Measurements from ENCODE around the gene SERF2. TPM values are rescaled to one million over a fixed set of nuclear protein-coding genes. Genes with fewer than 3 reads are reported as not detected.

SERF2 gene
- total and polyA plus RNA-seq, 2 of the 13 experiments (the other 11 are each of a cell fraction or from before 2014, with no cell fraction given), result 811 to 1,257 TPM

DNA sequence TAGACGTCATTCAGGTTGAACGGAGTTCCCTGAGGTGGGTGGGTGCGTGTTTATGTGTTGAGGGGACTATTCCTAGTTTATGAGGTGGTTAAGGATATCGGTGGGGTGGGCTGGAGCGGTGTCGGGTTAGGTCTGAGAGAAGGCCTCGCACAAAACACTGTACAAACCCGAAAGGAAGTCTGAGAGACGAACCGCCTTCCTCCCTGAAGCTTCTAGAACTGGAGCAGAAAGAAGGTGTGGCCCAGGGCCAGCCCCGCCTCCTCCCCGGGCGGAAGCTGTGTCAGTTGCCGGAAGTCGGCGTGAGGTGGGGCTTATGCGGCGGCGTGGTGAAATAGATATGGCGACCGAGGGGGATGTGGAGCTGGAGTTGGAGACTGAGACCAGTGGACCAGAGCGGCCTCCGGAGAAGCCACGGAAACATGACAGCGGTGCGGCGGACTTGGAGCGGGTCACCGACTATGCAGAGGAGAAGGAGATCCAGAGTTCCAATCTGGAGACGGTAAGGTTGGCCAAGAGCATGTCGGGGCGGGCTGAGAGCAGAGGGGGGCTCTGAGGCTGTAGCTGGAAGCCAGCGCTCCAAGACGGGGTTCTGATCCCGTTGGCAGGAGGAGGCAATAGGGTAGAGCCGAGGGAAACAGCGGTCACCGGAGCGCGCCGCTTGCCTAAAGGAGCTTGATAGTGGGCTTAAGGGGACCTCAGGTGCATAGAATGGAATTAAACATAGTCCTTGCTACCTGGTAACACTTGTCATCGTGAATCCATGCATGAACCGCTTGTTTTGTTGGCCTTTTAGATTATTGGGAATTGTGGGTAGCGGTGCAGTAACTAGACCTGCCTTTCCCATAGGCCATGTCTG is 8.4 kb downstream of the SERF2 start, which contains the start of gene HYPK:
TSS of gene HYPK (plus strand) at position 314 of the 856 bp plus-strand sequence. CDS start at position 338, 24 bp downstream.
- ChIA-PET POLR2A (interaction anchor here (0.8 to 2.9 kb wide), 10 partner anchors 8 to 627 kb away, joined by 3 to 30 read pairs (median 4); partner anchors contain the start of genes CTDSPL2, ELL3, MFAP1 and PDIA3), CTCF (ENCODE audit: low intra/inter-chr PET ratio, low total read pairs) (no interaction called here)
- Histone ChIP-seq H3K27me3 (ENCODE audit: control insufficient read depth in 1 of 2, insufficient read depth in 2 of 2, low read length in 2 of 2) (no peaks in the 10 kb centered on the region; a peak in 1 of 5 replicates), H3K4me1 (ENCODE audit: insufficient read depth, low read length) (peaks cover 49% of the 10 kb centered on the region), H3K9ac (ENCODE audit: insufficient read depth, low read depth, low read length) (peak within 1 kb of the TSS; percentile 91), H3K27ac (ENCODE audit: extremely low read length, insufficient read depth, low read length) (peak within 1 kb of the TSS; percentile 71), H4K20me1 (ENCODE audit: insufficient read depth, low read length) (peaks cover 4% of the 10 kb centered on the region; the same call in 1 of the 2 replicates), H3K9me3 (ENCODE audit: low read length) (no peaks in the 10 kb centered on the region), H3K4me2 (ENCODE audit: low read depth, low read length) (peak within 1 kb of the TSS; percentile 74), H3K36me3 (replicated peaks in 1 of 2; ENCODE audit: control insufficient read depth in 1 of 2, insufficient read depth in 2 of 2, low read length in 2 of 2) (peaks cover under 1 to 28% of the 10 kb centered on the region in 2 experiments; a peak in 4 of 5 replicates), H3K4me3 (replicated peaks in 1 of 3; ENCODE audit: insufficient read depth in 1 of 3, low read depth in 2 of 3, low read length in 3 of 3) (peak within 1 kb of the TSS; percentile 80 to 94 (median 82)), H2AFZ (ENCODE audit: low read length) (no peak within 1 kb of the TSS), H3K79me2 (ENCODE audit: insufficient read depth, low read length) (peaks cover 15% of the 10 kb centered on the region)
- BruUV-seq (replicated peaks), result TSS peak; percentile 15
- WGBS (ENCODE audit: low lambda C conversion rate), result 23% methylated on average over 33 of the region's 44 CpGs
- in situ Hi-C loops (cut with HindIII; ENCODE audit: extremely low pct_ligation_motif_present, low pct_unique_long_range_greater_than_20kb) (no loop called here), intact Hi-C loops (cut with micrococcal nuclease; ENCODE audit: unreplicated experiment) (no loop called here)
- peak; percentile 88 for FAIRE-seq
- peak; percentile 82 for ATAC-seq
- peak; percentile 73 for DNase-seq (ENCODE audit: low spot score)
- TF ChIP-seq SP1 (IDR thresholded peaks at IDR 0.05), result no peak
- TF ChIP-seq SP1 (CRISPR knock-in tag; IDR thresholded peaks at IDR 0.05), result peak; percentile 65
- TF ChIP-seq, protein P1, sequence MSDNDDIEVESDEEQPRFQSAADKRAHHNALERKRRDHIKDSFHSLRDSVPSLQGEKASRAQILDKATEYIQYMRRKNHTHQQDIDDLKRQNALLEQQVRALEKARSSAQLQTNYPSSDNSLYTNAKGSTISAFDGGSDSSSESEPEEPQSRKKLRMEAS (IDR thresholded peaks at IDR 0.05), result peak; percentile 58
- no peak for TF ChIP-seq ZFP62 (CRISPR knock-in tag; IDR thresholded peaks at IDR 0.05)
- no peak for TF ChIP-seq FOSL1 (CRISPR knock-in tag; IDR thresholded peaks at IDR 0.05; ENCODE audit: borderline replicate concordance)
- TF ChIP-seq, protein P2, sequence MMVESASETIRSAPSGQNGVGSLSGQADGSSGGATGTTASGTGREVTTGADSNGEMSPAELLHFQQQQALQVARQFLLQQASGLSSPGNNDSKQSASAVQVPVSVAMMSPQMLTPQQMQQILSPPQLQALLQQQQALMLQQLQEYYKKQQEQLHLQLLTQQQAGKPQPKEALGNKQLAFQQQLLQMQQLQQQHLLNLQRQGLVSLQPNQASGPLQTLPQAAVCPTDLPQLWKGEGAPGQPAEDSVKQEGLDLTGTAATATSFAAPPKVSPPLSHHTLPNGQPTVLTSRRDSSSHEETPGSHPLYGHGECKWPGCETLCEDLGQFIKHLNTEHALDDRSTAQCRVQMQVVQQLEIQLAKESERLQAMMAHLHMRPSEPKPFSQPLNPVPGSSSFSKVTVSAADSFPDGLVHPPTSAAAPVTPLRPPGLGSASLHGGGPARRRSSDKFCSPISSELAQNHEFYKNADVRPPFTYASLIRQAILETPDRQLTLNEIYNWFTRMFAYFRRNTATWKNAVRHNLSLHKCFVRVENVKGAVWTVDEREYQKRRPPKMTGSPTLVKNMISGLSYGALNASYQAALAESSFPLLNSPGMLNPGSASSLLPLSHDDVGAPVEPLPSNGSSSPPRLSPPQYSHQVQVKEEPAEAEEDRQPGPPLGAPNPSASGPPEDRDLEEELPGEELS (CRISPR knock-in tag; IDR thresholded peaks at IDR 0.05), result no peak
- TF ChIP-seq IRF2 (CRISPR knock-in tag; IDR thresholded peaks at IDR 0.05), result no peak
- TF ChIP-seq, protein P3, sequence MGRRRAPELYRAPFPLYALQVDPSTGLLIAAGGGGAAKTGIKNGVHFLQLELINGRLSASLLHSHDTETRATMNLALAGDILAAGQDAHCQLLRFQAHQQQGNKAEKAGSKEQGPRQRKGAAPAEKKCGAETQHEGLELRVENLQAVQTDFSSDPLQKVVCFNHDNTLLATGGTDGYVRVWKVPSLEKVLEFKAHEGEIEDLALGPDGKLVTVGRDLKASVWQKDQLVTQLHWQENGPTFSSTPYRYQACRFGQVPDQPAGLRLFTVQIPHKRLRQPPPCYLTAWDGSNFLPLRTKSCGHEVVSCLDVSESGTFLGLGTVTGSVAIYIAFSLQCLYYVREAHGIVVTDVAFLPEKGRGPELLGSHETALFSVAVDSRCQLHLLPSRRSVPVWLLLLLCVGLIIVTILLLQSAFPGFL (CRISPR knock-in tag; IDR thresholded peaks at IDR 0.05), result no peak
- TF ChIP-seq NFATC3 (CRISPR knock-in tag; IDR thresholded peaks at IDR 0.05), result no peak
- TF ChIP-seq ZFP36L1 (CRISPR knock-in tag; IDR thresholded peaks at IDR 0.05), result peak; percentile 75; the same call in 1 of the 2 replicates
- peak; percentile 80 for TF ChIP-seq SALL1 (CRISPR knock-in tag; IDR thresholded peaks at IDR 0.05)
- TF ChIP-seq, protein P4, sequence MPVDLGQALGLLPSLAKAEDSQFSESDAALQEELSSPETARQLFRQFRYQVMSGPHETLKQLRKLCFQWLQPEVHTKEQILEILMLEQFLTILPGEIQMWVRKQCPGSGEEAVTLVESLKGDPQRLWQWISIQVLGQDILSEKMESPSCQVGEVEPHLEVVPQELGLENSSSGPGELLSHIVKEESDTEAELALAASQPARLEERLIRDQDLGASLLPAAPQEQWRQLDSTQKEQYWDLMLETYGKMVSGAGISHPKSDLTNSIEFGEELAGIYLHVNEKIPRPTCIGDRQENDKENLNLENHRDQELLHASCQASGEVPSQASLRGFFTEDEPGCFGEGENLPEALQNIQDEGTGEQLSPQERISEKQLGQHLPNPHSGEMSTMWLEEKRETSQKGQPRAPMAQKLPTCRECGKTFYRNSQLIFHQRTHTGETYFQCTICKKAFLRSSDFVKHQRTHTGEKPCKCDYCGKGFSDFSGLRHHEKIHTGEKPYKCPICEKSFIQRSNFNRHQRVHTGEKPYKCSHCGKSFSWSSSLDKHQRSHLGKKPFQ (CRISPR knock-in tag; IDR thresholded peaks at IDR 0.05; ENCODE audit: insufficient replicate concordance), result no peak

Data from HepG2 (cell line).